HUES6 (cell line): ENCODE data around the gene PYROXD2.
A peak's percentile ranks its signal among the peaks of the same experiment; 100 is the strongest.

ENCODE experiments used
- H3K27ac ChIP-seq: 2 replicates; pipeline ENCODE4 v1.7.0; 2013; ENCODE audit warnings: low read depth, mild to moderate bottlenecking, low read length, inconsistent platforms
- H3K27me3 ChIP-seq: 2 replicates; pipeline ENCODE4 v1.6.1; 2013; ENCODE audit warnings: low read length; ENCODE audit not compliant: control insufficient read depth, insufficient read depth
- H3K36me3 ChIP-seq: 2 replicates; pipeline ENCODE4 v1.6.1; 2013; ENCODE audit warnings: low read length; ENCODE audit not compliant: control insufficient read depth, insufficient read depth
- H3K4me1 ChIP-seq: 2 replicates; pipeline ENCODE4 v1.6.1; 2013; ENCODE audit warnings: low read length; ENCODE audit not compliant: control insufficient read depth, insufficient read depth
- H3K4me3 ChIP-seq: 2 replicates; pipeline ENCODE4 v1.5.1; 2013; ENCODE audit warnings: low read depth, low read length
- H3K9ac ChIP-seq: one replicate; pipeline ENCODE4 v1.6.1; 2013; ENCODE audit warnings: mild to moderate bottlenecking, low read length
- H3K9me3 ChIP-seq: 2 replicates; pipeline ENCODE4 v1.6.1; 2013; ENCODE audit warnings: low read depth, low read length; ENCODE audit not compliant: control insufficient read depth, insufficient read depth

The PYROXD2 gene

DNA sequence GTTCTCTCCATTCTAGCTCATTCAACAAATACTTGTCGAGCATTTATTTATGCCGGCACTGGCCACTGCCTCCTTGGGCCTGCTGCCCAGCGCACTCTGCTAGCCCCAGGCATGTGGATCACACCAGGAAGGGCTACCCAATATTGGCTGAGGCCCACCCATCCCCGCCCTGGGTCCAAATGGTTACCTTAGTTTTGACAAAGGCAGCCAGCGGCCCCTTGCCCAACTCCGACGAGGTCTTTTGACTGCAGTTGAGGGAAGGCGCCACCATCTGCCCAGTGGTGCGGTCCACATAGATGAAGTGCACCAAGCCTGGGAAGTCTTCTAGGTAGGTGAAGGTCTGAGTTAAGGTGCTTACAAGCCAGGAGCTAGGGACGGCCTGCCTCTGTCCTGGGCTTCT, 7.2 kb upstream of the PYROXD2 start:
- H3K4me1 ChIP-seq: no peaks in the 10 kb centered on the region
- H3K9ac ChIP-seq: no peak overlapping the region
- H3K4me3 ChIP-seq: no peak overlapping the region
- H3K27me3 ChIP-seq: no peaks in the 10 kb centered on the region
- H3K9me3 ChIP-seq: no peaks in the 10 kb centered on the region
- no peak overlapping the region for H3K27ac ChIP-seq
- peaks cover 14% of the 10 kb centered on the region for H3K36me3 ChIP-seq

DNA sequence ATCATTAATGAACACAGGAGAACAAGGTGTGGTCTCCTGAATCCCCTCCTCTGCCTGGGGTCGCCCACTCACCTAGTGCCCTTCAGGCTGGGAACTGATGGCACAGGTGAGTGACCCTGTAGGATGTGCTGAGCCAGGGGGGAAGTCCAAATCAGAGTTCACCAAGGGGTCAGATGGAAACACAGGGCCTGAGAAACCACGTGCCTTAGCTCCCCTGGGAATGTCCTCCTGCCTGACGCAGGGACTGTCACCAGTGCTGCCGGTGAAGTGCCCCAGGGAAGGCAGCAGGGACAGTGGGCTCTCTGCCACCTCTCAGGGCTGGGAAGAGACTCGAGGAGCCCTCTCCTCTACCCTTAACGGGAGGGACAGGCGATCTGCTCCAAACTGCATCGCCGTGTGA, 5.8 kb upstream of the PYROXD2 start:
- H3K27me3 ChIP-seq: no peaks in the 10 kb centered on the region
- H3K9ac ChIP-seq: no peak overlapping the region
- H3K27ac ChIP-seq: no peak overlapping the region
- H3K36me3 ChIP-seq: peaks cover 13% of the 10 kb centered on the region
- no peaks in the 10 kb centered on the region for H3K9me3 ChIP-seq
- peaks cover 3% of the 10 kb centered on the region; the same call in 1 of the 2 replicates for H3K4me1 ChIP-seq
- H3K4me3 ChIP-seq: no peak overlapping the region

DNA sequence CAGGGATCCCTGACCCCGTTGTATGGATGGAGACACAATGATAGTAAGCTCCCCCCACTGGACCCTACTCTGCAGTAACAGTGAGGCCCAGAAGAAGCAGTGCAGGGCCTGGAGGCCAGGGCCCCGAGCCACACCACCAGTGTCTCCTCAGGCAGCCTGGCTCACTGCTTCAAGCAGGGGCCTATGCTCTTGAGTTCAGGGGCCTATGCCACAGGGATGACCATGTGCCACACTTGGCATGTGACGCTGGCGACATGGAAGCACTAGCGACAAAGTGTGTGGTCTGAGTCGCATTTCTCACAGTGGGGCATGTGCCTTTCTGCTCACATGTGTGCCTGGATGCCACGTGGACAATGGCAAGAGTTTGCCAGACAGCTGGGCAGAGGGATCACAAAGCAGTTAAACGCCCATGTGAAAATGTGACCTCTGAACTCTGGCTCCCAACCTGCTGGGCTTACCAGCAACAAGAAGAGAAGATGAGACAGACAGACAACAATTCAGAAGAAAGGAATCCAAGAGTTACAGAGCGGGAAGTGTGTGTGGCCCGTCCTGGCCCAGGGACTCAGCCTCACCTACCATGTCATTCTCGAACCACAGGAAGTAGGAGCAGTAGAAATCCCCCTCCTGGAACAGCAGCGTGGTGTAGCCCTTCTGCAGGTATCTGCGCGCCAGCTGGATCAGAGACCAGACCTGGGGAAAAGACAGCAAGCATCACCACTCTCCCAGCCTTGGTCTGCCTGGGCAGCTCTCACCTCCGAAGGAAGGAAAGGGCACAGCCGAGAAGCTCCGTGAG, 4.7 kb upstream of the PYROXD2 start:
- no peak overlapping the region for H3K4me3 ChIP-seq
- peaks cover 13% of the 10 kb centered on the region for H3K36me3 ChIP-seq
- H3K27me3 ChIP-seq: no peaks in the 10 kb centered on the region
- peaks cover 11% of the 10 kb centered on the region for H3K4me1 ChIP-seq
- no peak overlapping the region for H3K9ac ChIP-seq
- no peak overlapping the region for H3K27ac ChIP-seq
- no peaks in the 10 kb centered on the region for H3K9me3 ChIP-seq

DNA sequence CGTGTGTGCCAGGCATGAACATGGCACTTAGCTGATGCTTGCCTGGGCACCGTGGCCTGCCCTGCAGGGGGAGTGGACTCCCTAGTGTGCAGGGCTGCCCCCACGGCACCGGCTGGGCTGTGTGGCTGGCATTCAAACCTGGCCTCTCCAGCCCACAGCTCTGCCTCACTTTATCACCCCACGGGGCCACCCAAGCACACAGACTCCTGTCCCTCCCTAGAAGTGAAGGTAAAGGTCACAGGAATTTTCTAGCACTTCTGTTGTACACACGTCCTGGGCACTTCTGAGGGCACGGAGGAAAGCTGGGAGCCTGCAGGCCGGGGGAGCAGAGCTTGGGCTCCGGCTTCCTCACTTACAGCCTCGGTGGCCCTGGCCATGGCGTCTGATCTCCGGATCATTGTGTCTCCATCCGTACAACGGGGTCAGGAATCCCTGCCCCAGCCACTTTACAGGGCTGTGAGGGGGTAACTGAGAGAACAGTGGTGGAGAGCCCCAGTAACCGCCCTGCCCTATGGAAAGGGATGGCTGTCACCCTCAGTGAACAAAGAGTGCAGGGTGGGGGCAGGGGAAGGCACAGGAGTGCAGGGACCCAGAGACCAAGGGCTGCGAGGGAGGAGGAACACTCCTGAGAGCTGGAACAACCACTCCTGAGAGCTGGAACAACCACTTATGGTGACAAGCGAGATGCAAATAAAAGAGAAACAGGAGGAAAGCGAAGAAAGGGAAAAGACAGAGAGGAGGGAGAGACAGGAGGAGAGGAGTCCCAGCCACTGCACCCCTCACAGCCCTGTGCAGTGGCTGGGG, 3.9 kb upstream of the PYROXD2 start:
- H3K4me1 ChIP-seq: peaks cover 19% of the 10 kb centered on the region
- H3K9ac ChIP-seq: no peak overlapping the region
- H3K9me3 ChIP-seq: no peaks in the 10 kb centered on the region
- H3K4me3 ChIP-seq: no peak overlapping the region
- H3K36me3 ChIP-seq: peaks cover 13% of the 10 kb centered on the region
- no peaks in the 10 kb centered on the region for H3K27me3 ChIP-seq
- H3K27ac ChIP-seq: no peak overlapping the region

DNA sequence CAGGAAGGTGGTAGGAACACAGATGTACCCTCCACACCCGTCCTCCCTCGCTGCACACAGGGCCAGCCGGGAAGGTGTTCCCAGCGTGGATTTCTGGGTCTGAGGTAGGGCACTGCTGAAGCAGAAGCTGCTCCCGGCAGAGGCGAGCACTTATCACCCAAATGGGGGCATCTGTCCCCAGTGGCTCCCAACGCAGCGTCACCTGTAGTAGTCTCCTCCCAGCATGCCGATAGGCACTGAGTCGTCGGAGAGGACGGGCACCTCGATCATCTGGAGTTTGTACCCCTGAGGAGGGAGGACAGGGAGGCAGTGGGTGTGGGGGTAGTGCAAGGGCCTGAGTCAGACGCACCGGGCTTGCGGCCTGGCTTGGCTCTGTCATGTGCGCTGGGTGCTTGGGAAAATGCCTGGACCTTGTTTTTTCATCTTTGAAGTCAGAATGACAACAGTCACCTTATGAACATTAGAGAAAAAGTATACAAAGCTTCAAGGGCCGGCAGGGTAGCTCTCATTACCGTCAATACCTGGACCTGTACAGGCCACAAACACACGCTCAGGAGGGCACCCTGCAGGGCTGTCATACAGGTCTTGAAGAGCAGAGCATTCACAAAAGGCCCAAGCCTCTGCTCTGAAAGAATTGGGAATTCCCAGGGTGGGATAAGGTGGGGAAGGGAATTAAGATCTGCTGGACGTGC, 3.1 kb upstream of the PYROXD2 start:
- Histone ChIP-seq H3K27ac (no peak overlapping the region), H3K4me3 (no peak overlapping the region), H3K4me1 (peaks cover 19% of the 10 kb centered on the region), H3K36me3 (peaks cover 13% of the 10 kb centered on the region), H3K9ac (no peak overlapping the region), H3K27me3 (no peaks in the 10 kb centered on the region), H3K9me3 (no peaks in the 10 kb centered on the region)

DNA sequence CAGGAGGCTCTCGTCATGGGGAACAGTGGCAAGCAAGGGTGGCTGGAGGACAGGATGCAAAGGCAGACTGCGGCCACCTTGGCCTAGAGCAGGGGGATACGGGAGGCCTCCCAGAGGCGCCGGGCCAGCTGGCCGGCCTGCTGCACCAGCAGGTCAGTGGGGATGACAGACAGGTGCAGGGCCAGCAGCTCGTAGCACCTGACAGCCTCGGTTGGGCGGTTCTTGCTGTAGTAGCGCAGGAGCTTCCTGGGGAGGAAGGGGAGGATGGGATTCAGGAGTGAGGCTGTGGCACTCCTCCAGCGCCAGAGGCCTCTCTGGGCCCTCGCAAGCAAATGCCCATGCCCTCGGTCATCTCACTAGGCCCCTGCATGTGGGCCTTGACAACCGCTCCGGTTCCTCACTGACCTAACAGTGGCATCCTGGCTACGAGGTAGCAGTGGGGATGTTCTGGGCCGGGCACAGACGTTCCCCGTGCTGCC, 2.5 kb upstream of the PYROXD2 start:
- H3K36me3 ChIP-seq: peaks cover 13% of the 10 kb centered on the region
- H3K4me1 ChIP-seq: peaks cover 19% of the 10 kb centered on the region
- H3K9ac ChIP-seq: no peak overlapping the region
- no peak overlapping the region for H3K27ac ChIP-seq
- no peaks in the 10 kb centered on the region for H3K9me3 ChIP-seq
- H3K27me3 ChIP-seq: no peaks in the 10 kb centered on the region
- H3K4me3 ChIP-seq: no peak overlapping the region

DNA sequence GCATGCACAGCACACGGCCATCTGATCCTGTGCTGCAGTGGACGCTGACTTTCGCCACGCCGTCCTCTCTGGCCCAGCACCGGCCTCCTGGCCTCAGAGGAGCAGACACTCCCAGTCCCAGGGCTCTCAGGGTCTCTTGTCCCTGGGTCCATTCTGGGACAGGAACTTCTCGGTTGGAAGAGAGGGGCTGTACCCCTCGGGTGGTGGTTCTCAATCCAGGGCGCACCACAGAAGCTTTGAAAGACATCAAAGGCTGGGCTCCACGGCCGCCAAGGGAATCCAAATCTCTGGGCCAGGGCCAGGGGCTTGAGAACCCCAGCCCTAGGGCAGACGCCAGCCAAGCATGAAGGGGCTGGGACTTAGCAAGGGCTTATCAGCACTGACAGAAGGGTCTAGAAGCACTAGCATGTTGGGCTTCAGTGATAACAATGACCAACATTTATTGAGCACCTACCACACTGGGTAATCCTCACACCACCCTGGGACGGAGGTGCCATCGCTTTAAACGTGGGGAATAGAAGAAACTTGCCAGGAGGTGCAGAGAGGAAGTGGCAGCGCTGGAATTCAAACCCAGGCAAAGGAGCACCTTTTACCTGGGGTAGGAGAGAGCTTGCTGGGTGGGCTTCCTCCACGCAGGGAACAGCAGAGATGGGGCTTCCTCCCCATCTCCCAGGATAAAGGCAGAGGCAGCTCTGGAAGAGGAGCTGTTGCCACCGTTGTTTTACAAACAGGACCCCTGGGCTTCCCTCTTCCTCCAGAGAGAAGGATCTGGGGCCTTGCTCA, 1.8 kb upstream of the PYROXD2 start:
- Histone ChIP-seq H3K27me3 (no peaks in the 10 kb centered on the region), H3K4me1 (peaks cover 19% of the 10 kb centered on the region), H3K27ac (no peak overlapping the region), H3K4me3 (no peak overlapping the region), H3K9me3 (no peaks in the 10 kb centered on the region), H3K36me3 (peaks cover 13% of the 10 kb centered on the region), H3K9ac (no peak overlapping the region)

DNA sequence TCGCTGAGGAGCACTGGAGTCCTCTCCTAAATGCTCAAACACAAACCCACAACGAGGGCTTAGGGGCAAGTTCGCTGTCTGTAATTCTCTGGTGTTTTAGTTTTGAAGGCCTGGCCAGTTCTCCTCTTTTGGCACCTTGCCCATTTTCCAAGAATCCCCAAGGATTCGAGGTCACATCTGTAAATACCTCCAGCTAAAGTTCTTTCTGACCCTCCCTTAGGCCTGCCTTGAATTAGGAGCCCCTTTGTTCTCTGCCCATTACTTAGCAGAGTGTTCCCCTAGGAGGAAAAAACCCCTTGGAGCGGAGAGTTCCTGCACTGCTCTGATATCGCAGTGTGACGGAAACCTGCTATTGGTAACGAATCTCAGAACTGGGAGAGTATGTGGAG, 743 bp upstream of the PYROXD2 start:
- no peak overlapping the region for H3K4me3 ChIP-seq
- H3K27me3 ChIP-seq: no peaks in the 10 kb centered on the region
- H3K9me3 ChIP-seq: no peaks in the 10 kb centered on the region
- H3K27ac ChIP-seq: peak overlapping the region; percentile 32; the same call in 1 of the 2 replicates
- H3K9ac ChIP-seq: peak overlapping the region; percentile 86
- peaks cover 19% of the 10 kb centered on the region for H3K4me1 ChIP-seq
- peaks cover 13% of the 10 kb centered on the region for H3K36me3 ChIP-seq

DNA sequence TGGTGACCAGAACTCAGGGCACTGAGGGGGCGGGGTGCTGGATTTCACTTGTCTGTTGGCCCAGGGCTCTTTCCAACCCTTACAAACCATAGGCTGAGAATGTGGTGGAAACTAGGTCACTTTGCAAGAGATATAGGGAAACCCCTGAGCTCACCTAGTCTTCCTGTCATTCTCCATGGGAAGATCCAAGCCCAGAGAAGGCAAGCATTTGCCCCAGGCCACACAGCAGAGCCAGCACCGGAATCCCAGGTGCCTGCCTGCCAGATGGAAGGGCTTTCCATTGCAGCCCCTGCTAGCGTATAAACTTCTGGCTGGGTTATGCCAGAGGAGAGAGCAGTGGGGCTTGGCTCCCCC, 427 bp downstream of the PYROXD2 start:
- H3K27me3 ChIP-seq: no peaks in the 10 kb centered on the region
- H3K4me3 ChIP-seq: peak overlapping the region; percentile 74
- H3K9me3 ChIP-seq: no peaks in the 10 kb centered on the region
- peak overlapping the region; percentile 86 for H3K9ac ChIP-seq
- H3K27ac ChIP-seq: peak overlapping the region; percentile 56
- H3K36me3 ChIP-seq: peaks cover 8% of the 10 kb centered on the region
- peaks cover 19% of the 10 kb centered on the region for H3K4me1 ChIP-seq

DNA sequence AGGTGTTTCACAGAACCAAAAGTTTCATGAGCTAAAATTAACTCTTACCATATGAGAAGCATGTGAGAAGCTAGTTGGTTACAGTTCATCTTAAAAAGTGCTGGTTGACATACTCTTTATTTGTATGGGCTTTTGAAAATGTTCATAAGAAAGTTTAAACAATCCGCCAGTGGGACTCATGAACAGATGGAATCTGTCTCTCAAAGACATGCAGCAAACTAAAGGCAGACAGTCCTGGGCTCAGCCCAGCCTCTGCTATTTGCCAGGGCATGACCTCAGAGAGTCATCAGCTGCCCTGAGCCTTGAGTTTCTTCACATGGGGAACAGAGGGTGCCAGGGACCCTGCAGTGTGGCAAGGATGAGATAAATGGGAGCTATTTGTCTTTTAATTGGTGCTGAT, 3.2 kb downstream of the PYROXD2 start:
- H3K36me3 ChIP-seq: peaks cover under 1% of the 10 kb centered on the region; the same call in 1 of the 2 replicates
- peaks cover 19% of the 10 kb centered on the region for H3K4me1 ChIP-seq
- H3K9me3 ChIP-seq: no peaks in the 10 kb centered on the region
- no peak overlapping the region for H3K4me3 ChIP-seq
- H3K27ac ChIP-seq: no peak overlapping the region
- H3K9ac ChIP-seq: no peak overlapping the region
- H3K27me3 ChIP-seq: no peaks in the 10 kb centered on the region
